K562 (cell line): ENCODE measurements around the gene LRRC8E. TPM values are rescaled to one million over a fixed set of nuclear protein-coding genes. Genes with fewer than 3 reads are reported as not detected.

Experiments used
- ARID1B ChIP-seq: fragments of 450-650 bp; IDR thresholded peaks from 2 replicates; pipeline ENCODE4 v1.6.1; 2016; ENCODE audit warnings: antibody characterized with exemption, mild to moderate bottlenecking, inconsistent platforms
- ELF1 ChIP-seq: fragments of 200-800 bp; sonication (Bioruptor generic); IDR thresholded peaks from 2 replicates; pipeline ENCODE4 v1.6.1; 2016; ENCODE audit warnings: missing genetic modification characterization, missing compliant biosample characterization
- HDAC2 ChIP-seq: fragments of 450-650 bp; IDR thresholded peaks from 2 replicates; pipeline ENCODE4 v1.6.1; 2016; ENCODE audit warnings: mild to moderate bottlenecking
- HNRNPL ChIP-seq: fragments of 200-400 bp; formaldehyde crosslinking; IDR thresholded peaks from 2 replicates; pipeline ENCODE4 v1.6.1; 2017; ENCODE audit warnings: low read depth, mild to moderate bottlenecking, low read length
- MCM2 ChIP-seq: fragments of 450-650 bp; IDR thresholded peaks from 2 replicates; pipeline ENCODE4 v1.6.1; 2017; ENCODE audit warnings: low read depth, mild to moderate bottlenecking
- MCM7 ChIP-seq, 2 experiments: fragments of 450-650 bp; IDR thresholded peaks; 2 replicates each; pipeline ENCODE4 v1.6.1; 2016 to 2018
- MEIS2 ChIP-seq: fragments of 450-650 bp; IDR thresholded peaks from 2 replicates; pipeline ENCODE4 v1.6.1; 2014; ENCODE audit warnings: mild to moderate bottlenecking; ENCODE audit not compliant: partially characterized antibody
- SRSF3 ChIP-seq: fragments of 200-400 bp; formaldehyde crosslinking; IDR thresholded peaks from 2 replicates; pipeline ENCODE4 v1.6.1; 2016; ENCODE audit warnings: mild to moderate bottlenecking, low read length, moderate library complexity; ENCODE audit not compliant: insufficient read depth
- SRSF7 ChIP-seq: fragments of 200-400 bp; formaldehyde crosslinking; optimal IDR thresholded peaks from 2 replicates; pipeline ENCODE3; 2017; ENCODE audit warnings: mild to moderate bottlenecking, low read depth, low read length
- THRAP3 ChIP-seq: fragments of 450-650 bp; IDR thresholded peaks from 2 replicates; pipeline ENCODE4 v1.6.1; 2016; ENCODE audit warnings: mild to moderate bottlenecking, inconsistent platforms, borderline replicate concordance
- ZEB2 ChIP-seq: fragments of 450-650 bp; IDR thresholded peaks from 2 replicates; pipeline ENCODE4 v1.6.1; 2016
- ZNF140 ChIP-seq: fragments of 250-450 bp; sonication (Bioruptor Pico); IDR thresholded peaks from 2 replicates; pipeline ENCODE4 v1.8.0; 2021; ENCODE audit warnings: moderate library complexity, mild to moderate bottlenecking, inconsistent platforms
- ZNF274 ChIP-seq: IDR thresholded peaks from 2 replicates; pipeline ENCODE4 v1.6.1; 2011; ENCODE audit warnings: low read depth, mild to moderate bottlenecking, low read length, moderate library complexity, borderline replicate concordance
- polyA plus RNA-seq, 8 experiments: library from polyadenylated mRNA; depleted of rRNA in 4 of 8; stranded (reverse) in 5 of 8; unstranded in 3 of 8; fragments of >200 nt; fragmentation: Nextera tagmentation in 2 of 8; fragmentation: Illumina TruSeq in 1 of 8; extraction: Ambion mirVana in 2 of 8; extraction: Trizol in 1 of 8; gene quantifications; 2 replicates each; pipeline versions ENCODE4 v1.2.1 to v1.2.3, GENCODE V29; 2011 to 2014; ENCODE audit warnings: inconsistent platforms in 1 of 8, missing spikeins in 1 of 8
- total RNA-seq, 7 experiments: library from RNA; depleted of rRNA in 6 of 7; stranded (reverse); fragments of >200 nt in 6 of 7; fragmentation: Illumina TruSeq in 2 of 7; extraction: Trizol in 2 of 7; gene quantifications; 2 replicates each; pipeline versions ENCODE4 v1.2.1 to v1.2.3, GENCODE V29; 2011 to 2021; ENCODE audit warnings: low replicate concordance in 1 of 7
- TF ChIP-seq, protein P1 (sequence below): sonication (generic); formaldehyde crosslinking; IDR thresholded peaks from 2 replicates; pipeline ENCODE4 v1.8.0; 2022; ENCODE audit warnings: mild to moderate bottlenecking, missing genetic modification reagents
- TF ChIP-seq, protein P2 (sequence below): sonication (generic); formaldehyde crosslinking; IDR thresholded peaks from 2 replicates; pipeline ENCODE4 v1.4.0; 2020; ENCODE audit warnings: mild to moderate bottlenecking, missing genetic modification reagents
- TF ChIP-seq, protein P3 (sequence below): fragments of 150-350 bp; IDR thresholded peaks from 2 replicates; pipeline ENCODE4 v1.6.1; 2014; ENCODE audit warnings: low read depth, mild to moderate bottlenecking, low read length, borderline replicate concordance
- TF ChIP-seq, protein P4 (sequence below): fragments of 450-650 bp; formaldehyde crosslinking; IDR thresholded peaks from 2 replicates; pipeline ENCODE4 v1.4.0; 2020; ENCODE audit warnings: mild to moderate bottlenecking, moderate library complexity

Gene LRRC8E
- total and polyA plus RNA-seq, 9 of the 15 experiments (the other 6 are each of a cell fraction or from before 2014, with no cell fraction given): 0.08 to 5.7 (median 3.5) TPM; not detected in 1

DNA sequence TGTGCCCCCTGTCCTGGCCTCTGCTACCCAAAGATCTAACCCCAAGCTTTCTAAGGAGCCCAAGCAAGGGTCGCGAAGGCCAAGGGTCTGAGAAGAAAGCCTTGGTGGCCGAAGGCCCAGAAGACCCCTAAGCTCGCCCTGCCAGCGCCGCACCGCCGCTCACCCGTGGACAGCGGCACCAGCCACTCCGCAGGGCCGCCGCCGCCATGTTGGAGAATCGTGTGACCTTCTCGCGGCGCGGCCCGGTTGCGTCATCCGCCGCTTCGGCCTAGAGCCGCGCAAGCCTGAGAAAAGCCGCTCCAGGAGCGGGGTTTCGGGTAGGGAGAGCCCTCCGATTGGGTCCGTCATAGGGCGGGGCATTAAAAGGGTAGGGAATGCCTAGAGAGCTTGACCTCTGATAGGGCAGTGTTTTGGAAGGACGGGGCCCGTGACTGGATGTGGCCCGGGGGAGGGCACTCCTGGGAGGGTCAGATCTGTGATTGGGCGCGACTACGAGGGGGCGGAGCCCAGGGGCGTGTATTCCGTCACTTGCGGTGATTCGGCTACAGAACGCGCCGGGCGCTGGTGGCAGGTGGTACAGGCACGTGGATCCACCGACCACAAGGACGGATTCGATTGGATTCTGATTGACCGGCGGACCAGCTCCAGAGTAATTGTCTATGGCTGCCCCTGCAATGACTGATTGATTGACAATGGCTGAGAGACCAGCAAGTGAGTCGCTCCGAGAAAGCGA is 55.3 kb downstream of the LRRC8E start, which contains the start of gene TIMM44 (continued):
- TF ChIP-seq, protein P1, sequence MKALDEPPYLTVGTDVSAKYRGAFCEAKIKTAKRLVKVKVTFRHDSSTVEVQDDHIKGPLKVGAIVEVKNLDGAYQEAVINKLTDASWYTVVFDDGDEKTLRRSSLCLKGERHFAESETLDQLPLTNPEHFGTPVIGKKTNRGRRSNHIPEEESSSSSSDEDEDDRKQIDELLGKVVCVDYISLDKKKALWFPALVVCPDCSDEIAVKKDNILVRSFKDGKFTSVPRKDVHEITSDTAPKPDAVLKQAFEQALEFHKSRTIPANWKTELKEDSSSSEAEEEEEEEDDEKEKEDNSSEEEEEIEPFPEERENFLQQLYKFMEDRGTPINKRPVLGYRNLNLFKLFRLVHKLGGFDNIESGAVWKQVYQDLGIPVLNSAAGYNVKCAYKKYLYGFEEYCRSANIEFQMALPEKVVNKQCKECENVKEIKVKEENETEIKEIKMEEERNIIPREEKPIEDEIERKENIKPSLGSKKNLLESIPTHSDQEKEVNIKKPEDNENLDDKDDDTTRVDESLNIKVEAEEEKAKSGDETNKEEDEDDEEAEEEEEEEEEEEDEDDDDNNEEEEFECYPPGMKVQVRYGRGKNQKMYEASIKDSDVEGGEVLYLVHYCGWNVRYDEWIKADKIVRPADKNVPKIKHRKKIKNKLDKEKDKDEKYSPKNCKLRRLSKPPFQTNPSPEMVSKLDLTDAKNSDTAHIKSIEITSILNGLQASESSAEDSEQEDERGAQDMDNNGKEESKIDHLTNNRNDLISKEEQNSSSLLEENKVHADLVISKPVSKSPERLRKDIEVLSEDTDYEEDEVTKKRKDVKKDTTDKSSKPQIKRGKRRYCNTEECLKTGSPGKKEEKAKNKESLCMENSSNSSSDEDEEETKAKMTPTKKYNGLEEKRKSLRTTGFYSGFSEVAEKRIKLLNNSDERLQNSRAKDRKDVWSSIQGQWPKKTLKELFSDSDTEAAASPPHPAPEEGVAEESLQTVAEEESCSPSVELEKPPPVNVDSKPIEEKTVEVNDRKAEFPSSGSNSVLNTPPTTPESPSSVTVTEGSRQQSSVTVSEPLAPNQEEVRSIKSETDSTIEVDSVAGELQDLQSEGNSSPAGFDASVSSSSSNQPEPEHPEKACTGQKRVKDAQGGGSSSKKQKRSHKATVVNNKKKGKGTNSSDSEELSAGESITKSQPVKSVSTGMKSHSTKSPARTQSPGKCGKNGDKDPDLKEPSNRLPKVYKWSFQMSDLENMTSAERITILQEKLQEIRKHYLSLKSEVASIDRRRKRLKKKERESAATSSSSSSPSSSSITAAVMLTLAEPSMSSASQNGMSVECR (CRISPR knock-in tag): peak; percentile 94
- TF ChIP-seq MCM7 (IDR thresholded peaks at IDR 0.05) (no peak), ZEB2 (no peak), ZNF274 (no peak), HNRNPL (no peak), SRSF3 (no peak), THRAP3 (no peak), SRSF7 (no peak), HDAC2 (peak; percentile 95), ARID1B (no peak; the same call in 1 of the 2 replicates), MEIS2 (no peak), ELF1 (tag) (no peak), ZNF140 (CRISPR knock-in tag) (no peak), MCM2 (no peak)
- TF ChIP-seq, protein P2, sequence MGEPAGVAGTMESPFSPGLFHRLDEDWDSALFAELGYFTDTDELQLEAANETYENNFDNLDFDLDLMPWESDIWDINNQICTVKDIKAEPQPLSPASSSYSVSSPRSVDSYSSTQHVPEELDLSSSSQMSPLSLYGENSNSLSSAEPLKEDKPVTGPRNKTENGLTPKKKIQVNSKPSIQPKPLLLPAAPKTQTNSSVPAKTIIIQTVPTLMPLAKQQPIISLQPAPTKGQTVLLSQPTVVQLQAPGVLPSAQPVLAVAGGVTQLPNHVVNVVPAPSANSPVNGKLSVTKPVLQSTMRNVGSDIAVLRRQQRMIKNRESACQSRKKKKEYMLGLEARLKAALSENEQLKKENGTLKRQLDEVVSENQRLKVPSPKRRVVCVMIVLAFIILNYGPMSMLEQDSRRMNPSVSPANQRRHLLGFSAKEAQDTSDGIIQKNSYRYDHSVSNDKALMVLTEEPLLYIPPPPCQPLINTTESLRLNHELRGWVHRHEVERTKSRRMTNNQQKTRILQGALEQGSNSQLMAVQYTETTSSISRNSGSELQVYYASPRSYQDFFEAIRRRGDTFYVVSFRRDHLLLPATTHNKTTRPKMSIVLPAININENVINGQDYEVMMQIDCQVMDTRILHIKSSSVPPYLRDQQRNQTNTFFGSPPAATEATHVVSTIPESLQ (CRISPR knock-in tag): peak; percentile 25; the same call in 1 of the 2 replicates
- TF ChIP-seq, protein P3, sequence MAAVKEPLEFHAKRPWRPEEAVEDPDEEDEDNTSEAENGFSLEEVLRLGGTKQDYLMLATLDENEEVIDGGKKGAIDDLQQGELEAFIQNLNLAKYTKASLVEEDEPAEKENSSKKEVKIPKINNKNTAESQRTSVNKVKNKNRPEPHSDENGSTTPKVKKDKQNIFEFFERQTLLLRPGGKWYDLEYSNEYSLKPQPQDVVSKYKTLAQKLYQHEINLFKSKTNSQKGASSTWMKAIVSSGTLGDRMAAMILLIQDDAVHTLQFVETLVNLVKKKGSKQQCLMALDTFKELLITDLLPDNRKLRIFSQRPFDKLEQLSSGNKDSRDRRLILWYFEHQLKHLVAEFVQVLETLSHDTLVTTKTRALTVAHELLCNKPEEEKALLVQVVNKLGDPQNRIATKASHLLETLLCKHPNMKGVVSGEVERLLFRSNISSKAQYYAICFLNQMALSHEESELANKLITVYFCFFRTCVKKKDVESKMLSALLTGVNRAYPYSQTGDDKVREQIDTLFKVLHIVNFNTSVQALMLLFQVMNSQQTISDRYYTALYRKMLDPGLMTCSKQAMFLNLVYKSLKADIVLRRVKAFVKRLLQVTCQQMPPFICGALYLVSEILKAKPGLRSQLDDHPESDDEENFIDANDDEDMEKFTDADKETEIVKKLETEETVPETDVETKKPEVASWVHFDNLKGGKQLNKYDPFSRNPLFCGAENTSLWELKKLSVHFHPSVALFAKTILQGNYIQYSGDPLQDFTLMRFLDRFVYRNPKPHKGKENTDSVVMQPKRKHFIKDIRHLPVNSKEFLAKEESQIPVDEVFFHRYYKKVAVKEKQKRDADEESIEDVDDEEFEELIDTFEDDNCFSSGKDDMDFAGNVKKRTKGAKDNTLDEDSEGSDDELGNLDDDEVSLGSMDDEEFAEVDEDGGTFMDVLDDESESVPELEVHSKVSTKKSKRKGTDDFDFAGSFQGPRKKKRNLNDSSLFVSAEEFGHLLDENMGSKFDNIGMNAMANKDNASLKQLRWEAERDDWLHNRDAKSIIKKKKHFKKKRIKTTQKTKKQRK: peak; percentile 67; the same call in 1 of the 2 replicates
- TF ChIP-seq, protein P4, sequence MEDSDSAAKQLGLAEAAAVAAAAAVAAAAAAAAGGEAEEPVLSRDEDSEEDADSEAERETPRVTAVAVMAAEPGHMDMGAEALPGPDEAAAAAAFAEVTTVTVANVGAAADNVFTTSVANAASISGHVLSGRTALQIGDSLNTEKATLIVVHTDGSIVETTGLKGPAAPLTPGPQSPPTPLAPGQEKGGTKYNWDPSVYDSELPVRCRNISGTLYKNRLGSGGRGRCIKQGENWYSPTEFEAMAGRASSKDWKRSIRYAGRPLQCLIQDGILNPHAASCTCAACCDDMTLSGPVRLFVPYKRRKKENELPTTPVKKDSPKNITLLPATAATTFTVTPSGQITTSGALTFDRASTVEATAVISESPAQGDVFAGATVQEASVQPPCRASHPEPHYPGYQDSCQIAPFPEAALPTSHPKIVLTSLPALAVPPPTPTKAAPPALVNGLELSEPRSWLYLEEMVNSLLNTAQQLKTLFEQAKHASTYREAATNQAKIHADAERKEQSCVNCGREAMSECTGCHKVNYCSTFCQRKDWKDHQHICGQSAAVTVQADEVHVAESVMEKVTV (CRISPR knock-in tag): no peak
